Activated naive CD4-positive, alpha-beta T cell (primary cell): ENCODE measurements around the gene FCHSD1.

Experiments used
- DNase-seq, 4 experiments: peaks; one replicate each; lab custom pipeline; 2025; lab: John Stamatoyannopoulos, UW

Gene FCHSD1

DNA sequence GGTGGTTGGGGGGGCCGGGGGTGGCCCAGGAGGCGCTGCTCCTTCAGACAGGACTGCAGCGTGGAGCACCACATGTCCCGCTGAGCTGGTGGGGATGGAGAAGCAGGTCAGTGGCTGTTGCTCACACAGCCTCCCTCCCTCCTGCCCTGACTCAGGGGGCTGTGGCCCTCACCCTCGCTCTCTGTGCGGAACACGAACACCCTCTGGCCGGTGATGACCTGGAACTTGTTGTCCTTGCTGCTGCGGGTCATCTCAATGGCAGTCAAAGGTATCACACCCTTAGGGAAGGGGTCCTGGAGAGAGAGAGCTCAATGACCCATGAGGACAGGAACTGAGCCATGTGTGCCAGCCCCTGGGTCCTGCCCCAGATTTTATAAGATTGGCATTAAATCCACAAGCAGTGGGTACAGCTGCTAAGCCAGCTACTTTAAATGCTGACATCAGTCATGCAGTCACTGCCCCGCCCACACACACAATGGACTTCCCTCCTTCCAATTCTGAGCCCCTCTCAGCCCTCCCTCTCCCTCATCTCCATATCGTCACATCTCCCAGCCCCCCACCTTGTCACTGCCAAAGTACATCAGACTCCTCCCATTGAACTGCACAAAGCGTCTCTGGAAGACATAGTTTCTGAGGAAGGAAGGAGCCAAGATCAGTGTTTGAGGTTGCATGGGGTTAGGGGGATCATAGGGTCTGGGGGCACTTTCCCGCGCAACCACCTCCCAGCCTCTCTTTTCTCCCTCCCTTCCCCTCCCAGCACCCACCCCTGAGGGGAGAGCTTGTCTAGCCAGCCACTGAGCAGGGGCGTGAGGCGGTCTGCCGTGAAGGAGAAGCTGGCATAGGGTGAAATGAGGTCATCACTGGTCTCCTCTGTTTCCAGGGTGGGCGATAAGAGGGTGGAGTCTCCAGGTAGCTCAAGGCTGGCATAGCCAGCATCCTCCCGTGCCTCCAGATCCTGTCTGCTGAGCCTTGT is 21.9 kb upstream of the FCHSD1 start:
- DNase-seq, result no peak

DNA sequence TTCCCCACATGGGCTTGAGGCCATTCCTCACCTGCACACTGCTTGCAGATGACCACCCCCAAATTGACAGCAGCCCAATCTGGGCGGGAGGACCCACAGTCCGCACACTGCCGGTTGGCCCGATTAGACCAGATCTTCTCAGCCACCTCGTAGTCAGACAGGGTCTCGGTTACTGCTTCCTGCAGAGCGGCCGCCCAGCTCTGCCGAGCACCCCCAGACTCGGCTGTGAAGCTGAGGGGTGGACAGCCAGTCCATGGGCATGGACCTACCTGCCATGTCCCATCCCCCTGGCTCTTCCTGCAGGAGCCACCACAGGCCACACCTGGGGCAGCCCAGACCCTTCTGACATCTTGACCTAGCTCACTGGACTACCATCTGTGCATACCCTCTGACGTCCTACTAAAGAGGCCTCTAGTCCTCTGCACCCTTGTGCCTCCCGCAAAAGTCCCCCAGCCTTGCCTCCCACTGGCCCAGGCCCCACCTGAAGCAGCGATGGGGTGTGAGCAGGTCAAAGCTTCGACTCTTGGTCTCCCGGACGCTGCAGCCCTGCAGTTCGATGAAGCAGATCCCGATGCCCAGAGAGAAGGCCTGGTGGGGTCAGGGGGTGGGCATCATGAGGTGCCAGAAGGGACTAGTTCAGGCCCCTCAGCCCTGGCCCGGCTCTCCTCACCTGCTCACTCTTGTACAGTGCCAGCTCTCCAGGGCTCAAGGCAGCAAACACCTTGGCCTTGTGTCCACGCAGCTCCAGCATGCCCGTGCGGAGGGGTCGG is 21.0 kb upstream of the FCHSD1 start:
- no peak for DNase-seq

DNA sequence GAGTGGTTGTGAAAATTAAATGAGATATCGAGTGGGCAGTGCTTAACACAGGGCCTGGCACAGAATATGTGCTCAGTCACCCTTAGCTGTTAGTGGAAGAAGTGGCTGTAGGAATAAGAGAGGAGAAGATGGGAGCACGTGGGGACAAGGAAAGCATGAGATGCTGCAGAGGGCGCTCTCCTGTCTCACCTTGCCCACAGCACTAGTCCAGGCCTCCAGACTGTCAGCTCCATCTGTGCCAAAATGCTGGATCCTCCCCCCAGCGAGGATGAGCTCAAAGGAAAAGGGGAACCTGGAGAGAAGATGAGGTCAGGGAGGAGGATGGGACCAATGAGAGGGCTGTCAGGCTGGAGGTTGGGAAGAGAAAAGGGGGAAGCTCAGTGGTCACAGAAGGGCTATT is 18.3 kb upstream of the FCHSD1 start:
- DNase-seq, result no peak

DNA sequence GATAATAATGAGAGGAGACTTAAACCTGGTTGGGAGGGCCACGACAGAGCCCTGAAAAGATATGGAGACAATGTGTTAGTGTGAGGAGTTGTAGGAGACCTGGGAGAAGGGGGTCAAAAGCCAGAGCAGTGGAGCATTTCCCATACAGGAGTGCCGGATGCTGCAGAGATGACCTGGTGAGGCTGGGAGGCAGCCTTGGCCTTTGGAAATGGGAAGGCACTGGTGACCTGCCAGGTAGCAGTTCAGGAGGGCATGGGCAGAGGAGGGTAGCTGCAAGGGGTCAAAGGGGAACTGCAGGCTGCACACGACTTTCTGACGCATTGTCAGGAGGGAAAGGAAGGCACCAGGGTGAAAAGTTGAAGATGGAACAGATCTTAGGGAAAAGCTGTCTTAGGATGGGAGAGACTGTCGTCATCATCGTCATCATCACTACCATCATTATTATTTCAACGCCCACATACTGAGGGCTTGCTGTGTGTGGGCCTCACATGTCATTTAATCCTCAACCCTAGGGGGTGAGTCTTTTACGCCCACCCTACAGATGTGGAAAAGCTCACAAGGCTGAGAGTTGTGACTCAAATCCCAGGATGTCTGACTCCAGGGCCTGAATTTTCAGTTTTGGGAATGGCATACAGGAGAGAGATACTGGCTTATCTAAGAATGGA is 17.5 kb upstream of the FCHSD1 start:
- no peak for DNase-seq

DNA sequence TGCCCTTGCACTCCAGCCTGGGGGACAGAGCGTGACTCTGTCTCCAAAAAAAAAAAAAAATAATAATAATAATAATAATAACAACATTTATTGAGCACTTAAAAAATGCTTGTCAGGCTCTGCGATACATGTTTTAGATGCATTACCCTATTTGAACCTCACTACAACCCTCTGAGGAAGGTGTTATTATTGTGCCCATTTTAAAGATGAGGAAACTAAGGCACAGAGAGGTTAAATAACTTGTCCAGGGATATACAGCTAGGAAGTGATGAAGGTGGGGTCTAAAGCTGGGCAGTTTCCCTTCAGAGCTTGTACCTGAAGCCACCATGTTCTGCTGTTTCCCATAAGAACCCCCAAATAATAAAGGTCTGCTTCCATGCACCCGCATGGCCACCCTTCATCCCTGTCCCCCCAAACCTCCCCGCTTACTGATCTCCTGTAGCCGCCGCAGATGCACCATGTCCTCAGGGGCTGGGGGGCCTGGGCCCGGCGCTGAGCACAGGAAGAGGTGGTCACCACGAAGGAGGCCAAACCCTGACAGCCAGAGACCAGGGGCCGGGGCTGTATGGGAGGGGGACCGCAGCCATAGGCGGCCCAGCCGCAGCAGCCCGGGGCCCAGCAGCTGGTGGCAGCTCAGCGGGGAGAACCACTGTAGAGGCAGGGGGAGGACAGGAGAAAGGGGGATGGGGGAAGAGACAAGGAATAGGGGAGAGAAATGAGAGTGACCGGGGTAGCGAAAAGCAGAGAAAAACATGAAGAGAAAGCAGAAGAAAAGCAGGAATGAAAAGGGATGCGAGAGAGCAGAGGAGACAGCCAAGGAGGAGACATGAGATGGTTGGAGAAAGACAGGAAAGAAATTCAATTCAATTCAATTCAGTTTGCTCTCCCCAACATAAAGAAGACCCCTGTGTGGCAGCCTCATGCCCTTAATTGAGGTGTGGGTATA is 15.1 kb upstream of the FCHSD1 start:
- DNase-seq, result no peak

DNA sequence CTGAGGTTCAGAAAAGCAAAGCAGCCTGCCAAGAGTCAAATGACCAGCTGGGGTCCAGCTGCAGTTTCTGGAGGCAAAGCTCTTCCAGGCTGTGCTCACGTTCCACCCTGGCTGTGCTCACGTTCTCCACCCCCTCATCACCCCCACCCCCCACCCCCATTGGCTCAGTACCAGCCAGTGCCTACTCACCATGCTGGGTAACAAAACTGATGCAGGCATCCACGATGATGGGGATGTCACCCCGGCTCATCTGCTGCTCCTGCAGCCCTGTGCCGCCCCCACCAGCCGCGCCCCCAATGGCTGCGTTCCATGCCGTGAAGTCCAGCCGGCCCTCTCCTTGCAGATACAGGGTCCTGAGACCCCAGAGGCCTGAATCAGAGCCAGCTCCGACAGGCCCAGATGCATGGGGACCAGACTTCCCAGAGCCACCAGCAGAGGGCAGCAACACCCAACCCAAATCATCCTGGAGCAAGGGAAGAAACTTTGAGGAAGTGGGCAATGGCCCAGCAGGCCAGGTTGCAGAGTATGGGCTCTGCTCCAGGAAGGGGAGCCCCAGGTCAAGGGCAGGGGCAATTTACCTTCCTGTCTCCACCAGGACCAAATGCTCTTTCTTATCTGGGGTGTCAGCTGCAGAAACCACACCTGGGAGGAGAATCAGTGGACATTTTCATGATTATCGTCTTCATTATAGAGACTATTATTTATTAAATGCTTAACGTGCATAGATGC is 13.7 kb upstream of the FCHSD1 start:
- DNase-seq, result peak; percentile 57 to 69 (median 64)

DNA sequence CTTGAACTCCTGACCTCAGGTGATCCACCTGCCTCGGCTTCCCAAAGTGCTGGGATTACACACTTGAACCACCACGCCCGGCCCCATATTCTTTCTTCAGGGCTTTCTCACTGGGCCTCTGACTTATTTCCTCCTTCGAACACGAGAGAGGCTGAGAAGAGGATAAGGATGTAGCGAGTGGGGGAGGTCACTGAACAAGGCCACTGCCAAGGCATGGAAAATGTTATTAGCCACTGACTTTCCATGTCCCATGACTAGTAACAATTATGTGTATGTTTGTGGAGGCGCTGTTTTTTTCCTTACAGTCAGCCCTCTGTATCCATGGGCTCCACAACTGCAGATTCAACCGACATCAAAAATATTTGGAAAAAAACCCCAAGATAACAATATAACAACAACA is 12.3 kb upstream of the FCHSD1 start:
- no peak for DNase-seq

DNA sequence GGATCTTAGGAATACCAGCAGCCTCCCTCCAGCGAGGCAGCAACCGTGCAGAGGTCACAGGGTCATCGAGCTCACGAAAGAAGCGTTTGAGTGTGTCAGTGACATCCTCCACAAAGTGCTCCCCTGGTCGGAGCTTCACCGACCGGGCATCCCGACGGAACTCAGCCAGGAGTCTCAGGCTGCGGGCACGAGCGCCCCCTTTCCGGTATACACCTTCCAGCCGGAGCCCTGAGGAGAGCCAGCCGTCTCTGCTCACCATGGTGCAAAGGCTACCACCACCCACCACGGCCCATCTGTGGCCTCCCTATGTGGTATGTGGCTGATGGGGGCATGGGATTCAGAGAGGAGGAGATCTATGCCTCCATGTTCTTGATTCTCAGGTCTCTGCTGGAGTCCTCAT is 10.8 kb upstream of the FCHSD1 start:
- no peak for DNase-seq

DNA sequence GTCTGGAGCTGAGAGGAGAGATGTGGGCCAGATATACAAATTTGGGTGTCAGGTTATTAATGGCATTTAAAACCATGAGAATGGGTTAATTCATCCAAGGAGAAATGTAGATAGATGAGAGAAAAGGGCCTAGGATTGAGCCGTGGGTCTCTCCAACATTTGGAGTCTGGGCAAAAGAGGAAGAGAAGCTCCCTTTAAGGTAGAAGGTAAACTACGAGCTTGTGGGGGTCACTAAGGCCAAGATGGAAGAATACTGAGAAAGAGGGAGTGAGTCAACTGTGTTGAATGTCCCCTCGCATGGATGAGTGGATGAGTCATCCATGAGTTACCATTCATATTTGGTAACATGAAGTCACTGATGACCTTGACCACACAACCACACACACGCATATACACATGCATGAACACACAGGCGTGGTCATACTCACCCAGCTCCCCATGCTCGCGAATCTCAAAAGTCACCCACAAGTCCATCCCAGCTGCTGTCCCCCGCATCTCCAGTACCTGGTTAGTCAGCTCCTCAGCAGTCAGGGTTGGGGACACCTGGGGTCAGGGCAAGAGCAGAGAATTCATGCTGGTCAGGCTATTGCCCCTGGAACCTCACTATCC is 6.8 kb upstream of the FCHSD1 start:
- DNase-seq, result no peak

DNA sequence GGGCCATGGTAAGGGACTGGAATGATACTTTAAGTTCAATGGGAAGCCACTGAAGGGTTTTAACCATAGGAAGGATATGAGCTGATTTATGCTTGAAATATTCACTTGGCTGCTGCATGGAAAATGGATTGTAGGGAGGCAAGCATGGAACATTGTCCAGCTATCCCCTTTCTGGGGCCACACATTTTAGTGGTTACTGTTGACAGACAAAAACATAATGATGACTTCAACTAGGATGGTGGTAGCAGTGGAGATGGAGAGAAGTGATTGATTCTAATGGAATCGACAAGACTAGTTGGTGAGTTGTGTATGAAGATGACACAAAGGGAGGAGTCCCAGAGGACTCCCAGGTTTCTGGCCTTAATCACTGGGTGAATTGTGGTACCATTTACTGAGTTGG is 6.2 kb upstream of the FCHSD1 start:
- DNase-seq, result no peak

DNA sequence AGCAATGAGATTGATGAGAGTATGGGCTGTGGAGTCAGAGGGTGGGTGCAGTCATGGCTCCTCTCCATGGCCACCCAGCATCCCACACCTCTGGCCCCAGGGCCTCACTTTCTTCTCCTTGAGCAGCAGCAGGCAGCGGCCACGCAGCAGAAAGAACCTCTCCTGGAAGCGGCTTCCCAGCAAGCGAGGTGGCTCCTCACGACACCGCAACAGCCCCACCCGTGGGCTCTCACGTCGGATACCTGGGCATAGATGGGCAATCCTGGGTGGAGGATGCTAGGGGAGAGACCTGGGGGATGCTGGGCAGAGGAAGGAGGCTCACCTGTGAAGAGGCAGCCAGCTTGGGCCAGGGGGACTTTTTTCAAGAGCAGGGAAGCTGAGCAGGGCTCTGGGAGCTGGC is 5.2 kb upstream of the FCHSD1 start:
- DNase-seq, result no peak

DNA sequence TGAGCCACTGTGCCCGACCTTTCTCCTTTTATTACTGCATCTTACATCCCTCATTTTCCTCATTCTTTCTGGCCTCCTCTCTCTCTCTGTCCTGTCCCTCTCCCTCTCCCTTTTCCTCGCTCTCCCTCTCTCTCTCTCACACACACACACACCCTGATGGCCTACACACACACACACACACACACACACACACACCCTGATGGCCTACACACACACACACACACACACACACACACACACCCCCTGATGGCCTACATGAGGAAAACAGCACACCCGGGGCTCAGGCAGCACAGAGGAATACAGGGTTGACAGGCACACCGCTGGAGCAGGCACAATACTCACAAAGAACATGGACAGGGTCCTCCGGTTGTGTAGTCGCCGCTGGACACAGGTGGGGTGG is 3.8 kb upstream of the FCHSD1 start:
- DNase-seq, result no peak

DNA sequence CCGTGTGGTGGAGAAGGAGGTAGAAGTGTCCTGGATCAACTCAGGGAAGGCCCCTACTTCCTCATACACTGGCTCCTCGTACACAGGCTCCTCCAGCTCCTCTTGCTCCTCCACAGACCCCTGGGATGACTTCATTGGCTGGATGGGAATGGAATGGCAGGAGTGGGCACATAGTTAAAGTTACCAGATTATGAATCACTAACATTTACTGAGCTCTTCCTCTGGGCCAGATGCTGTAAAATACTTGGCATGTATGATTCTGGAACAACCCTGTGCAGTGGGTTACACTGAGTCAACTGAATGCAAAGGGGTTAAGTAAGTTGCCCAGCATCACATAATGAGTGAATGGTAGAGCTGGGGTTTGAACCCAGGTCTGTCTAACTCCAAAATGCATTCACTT is 3.1 kb upstream of the FCHSD1 start:
- no peak for DNase-seq

DNA sequence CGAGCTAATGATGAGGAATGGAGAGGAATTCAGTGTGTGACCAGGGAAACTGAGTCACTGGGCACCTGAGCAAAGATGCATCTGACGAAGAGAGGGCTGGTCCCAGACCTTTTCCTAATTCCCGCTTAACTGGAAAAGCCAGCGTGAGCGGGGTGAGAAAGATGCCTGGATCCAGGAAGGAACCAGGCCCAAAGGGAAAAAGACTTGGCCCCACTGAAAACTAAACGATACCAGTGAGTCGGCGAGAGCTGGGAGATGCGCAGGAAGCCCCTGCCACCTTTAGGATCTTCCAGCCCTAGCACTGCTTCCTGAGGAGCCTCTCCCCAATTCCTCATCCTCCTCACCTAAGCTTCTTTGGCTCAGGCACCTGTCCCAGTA is 499 bp upstream of the FCHSD1 start:
- no peak for DNase-seq

DNA sequence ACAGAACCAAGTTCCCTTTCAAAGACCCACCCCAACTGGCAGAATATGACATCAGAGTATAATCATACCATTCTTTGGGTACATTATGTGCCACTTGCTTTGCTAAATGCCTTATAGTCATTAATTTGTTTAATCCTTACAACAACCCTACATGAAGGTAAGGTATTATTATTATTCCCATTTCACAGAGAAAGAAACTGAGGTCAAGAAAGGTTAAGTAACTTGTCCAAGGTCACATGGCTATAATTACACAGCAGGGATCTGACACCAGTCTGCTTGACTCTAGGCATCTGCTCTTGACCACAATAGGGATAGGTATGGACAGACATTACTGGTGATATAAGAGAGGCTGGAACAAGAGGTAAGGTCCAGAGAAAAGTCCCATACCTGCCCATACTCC is 1.2 kb downstream of the FCHSD1 start:
- no peak for DNase-seq

DNA sequence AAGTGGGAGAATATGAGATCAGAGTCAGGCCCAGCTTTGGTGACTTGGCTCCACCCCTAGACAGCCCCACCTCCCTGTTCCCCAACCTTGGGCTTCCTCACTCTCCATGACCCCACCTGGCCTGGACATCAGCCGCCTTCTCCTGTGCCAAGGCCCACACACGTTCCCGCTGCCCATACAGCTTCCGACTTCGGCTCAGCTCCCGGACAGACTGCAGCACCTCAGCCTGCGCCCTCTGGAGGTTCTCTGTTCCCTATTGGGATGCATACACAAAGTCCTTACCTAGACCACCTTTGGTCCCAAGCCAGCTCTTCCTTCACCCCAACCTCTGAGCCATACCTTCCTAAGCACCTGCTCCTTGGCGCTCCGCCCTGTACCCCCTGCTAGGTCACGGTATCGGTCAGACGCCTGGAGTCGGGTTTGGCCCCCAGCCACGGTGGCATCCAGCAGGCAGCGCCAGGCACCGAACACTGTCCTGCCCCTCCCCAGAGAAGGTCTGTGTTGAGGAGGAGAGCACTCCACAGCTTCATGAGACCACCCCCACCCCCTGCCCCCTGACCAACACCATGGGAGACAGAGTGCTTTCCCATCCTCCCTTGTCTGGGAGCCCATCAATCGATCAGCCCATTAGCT is 2.0 kb downstream of the FCHSD1 start:
- no peak for DNase-seq

DNA sequence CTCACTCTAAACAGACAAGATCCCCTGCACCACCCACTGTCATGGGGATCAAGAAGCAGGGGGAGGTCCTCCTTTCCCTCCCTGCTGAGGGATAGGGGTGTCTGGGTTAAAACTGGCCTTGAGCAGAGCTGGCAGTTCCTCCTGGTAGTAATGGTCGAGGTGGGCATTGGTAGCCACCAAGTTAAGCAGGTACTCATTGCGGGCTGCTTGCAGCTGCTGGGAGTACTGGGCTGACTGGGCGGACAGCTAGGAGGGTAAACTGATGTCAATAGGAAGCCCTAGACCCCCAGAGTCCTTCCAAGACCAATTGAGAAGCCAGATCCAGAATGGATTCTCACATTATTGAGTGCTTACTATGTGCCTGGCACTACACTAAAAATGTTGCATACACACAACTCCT is 3.4 kb downstream of the FCHSD1 start:
- no peak for DNase-seq

DNA sequence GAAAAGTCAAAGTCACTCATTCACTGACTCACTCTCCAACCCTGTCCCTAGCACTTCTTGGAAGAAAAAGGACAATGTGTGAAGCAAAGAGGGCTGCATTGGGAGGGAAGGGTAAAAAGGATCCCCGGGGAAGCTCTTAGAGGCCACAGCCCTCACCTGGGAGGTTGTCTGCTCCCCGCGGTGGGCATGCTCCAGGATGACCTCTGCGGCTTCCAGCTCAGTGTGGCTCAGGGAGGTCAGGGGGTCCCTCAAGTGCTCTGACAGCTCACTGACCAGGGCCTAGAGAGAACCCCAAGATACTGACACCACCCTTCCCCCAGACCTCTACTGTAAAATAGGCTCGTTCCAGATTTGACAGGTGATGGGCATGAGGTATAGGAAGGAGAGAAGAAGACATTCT is 4.0 kb downstream of the FCHSD1 start:
- no peak for DNase-seq

DNA sequence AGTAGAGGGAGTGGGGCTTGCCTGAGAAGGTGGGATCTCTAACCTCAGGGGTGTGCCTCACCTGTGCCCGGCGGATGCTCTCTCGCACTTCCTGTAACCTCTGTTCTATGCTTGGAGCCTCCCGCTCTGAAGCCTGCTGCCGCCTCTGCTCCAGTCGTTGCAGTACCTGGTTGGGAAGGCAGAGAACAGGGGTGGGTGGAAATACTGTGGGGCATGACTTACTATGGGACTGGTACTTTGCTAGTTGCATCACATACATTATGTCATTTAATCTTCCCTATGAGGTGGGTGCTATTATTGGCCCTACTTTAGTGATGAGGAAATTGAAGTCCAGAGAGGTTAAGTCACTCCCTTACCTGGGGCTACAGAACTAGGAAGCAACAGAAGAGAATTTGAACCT is 5.2 kb downstream of the FCHSD1 start:
- DNase-seq, result no peak

DNA sequence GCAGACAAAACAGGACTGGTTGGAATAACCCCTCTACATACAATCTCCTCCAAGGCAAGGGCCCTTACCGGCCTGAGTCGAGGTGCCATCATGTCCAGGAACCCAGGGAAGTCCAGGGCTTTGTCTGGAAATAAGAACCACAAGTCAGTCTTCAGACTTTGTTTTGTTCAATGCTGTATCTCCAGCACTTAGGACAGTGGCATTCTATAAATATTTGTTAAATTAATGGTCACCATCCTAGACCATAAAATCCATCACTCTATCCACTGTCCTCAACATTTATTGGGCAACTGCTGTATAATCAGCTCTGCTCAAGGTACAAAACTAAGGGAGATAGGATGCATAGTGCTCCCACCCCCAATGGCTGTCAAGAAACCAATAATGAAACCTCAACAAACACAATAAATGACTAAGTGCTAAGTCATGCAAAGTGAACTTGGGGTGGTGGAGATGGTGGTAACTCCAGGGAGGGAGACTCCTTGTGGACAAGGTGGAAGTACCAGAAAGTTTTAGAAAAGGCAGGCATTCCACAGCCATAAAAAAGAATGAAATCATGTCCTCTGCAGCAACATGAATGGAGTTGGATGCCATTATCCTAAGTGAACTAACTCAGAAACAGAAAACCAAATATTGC is 9.5 kb downstream of the FCHSD1 start:
- no peak for DNase-seq
